SHP77 treated with DMSO at 0.1 percent for 48 hours (cell line): ENCODE results near the gene SLC34A1.
"Not testable (repeated sequence)": the region's sequence is repeated elsewhere in the genome, so short reads cannot be mapped to it uniquely, and the experiment has no call there.

Source experiments
- DNase-seq: peaks from one replicate; lab custom pipeline; 2025; lab: John Stamatoyannopoulos, UW

SLC34A1 gene

DNA sequence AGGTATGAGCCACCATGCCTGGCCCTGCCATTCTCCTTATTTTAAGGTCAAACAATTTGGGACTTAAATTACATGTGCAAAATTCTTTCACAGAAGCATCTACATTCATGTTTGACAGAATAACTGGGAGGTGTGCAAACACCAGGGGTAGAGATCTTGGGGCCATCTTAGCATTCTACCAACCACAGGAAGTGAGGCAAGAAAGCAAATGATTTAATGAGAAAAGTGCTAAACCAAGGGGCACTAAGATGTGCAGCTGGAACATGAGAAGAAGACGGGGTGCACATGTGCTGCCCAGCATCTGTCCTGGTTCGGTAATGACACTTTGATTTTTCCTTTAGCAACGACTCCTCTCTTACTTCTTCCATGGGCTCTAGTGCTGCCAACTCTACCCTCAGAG lies 26.3 kb downstream of the SLC34A1 start:
- no peak for DNase-seq

DNA sequence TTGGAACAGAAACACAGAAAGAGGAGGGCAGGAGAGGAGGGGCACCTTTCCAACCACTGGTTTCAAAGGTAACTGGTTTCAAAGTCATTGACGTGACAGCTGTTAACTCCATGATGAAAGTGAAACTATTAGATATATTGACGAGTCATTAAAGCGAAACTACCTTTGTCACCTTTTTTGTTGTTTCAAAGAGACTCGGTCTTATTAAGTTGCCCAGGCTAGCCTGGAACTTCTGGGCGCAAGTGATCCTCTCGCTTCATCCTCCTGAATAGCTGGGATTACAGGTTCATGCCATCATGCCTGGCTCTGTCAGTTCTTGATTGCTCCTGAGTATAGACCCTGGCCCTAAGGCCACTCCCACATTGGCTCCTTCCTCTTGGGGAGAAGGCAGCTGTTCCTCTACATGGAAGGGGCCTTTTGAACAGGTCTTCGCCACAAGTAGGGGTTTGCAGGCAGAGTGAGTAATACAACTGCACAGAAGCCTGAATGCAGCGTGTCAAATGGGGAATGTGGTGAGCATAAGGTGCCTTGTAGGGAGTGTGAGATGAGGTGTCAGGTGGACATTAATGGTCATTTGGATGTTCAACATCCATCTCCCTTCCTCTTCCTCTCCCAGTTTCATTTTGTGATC lies 28.5 kb downstream of the SLC34A1 start:
- DNase-seq, result no peak

GRCh38 chr5:177414481-177414880 lies 30.2 kb downstream of the SLC34A1 start:
- no peak for DNase-seq

- not testable (repeated sequence) for DNase-seq
These were observed 32.8 kb downstream of the SLC34A1 start for GRCh38 chr5:177417081-177417480.

GRCh38 chr5:177419046-177419445 lies 34.8 kb downstream of the SLC34A1 start:
- no peak for DNase-seq

DNA sequence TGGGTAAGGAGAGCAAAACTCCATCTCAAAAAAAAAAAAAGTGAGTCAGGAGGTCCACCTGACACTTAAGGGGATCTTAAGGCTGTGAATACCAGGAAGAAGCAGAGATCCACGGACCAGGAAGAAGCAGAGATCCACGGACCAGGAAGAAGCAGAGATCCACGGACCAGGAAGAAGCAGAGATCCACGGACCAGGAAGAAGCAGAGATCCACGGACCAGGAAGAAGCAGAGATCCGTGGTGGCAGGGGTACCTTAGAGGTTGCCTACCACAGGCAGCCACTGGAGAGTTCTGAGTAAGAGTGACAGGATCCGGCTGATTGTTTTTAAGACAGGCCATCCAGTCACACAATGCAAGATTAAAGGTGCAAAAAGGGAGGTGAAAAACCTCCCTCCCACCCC lies 36.2 kb downstream of the SLC34A1 start:
- not testable (repeated sequence) for DNase-seq

DNA sequence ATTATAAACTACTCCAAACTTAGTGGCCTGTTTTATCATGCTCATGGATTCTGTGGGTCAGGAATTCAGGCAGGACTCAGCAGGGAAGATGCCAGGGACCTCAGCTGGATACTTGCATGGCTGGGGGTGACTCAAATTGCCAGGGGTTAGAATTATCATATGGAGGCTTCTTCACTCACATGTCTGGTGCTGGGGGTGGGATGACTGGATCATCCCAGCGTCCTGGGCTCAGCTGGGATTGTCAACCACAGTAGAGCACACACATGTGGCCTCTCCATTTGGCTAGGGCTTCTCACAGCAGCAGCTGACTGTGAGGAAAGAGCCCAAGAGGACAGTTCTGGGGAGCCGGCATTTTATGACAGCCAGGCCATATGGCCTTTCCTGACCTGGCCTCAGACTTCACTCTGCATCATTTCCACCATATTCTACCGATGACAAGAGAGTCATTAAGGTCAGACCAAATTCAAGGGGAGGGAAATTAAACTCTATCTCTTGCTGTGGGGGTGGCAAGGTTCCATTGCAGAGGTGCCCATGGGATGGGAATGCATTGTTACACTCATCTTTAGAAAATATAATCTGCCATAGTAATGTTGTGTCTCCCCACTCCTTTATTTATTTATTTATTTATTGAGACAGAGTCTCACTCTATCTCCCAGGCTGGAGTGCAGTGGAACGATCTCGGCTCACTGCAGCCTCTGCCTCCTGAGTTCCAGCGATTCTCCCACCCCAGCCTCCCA lies 37.0 kb downstream of the SLC34A1 start:
- DNase-seq, result no peak

- DNase-seq, result no peak
These were observed 39.4 kb downstream of the SLC34A1 start for GRCh38 chr5:177423671-177424070.

DNA sequence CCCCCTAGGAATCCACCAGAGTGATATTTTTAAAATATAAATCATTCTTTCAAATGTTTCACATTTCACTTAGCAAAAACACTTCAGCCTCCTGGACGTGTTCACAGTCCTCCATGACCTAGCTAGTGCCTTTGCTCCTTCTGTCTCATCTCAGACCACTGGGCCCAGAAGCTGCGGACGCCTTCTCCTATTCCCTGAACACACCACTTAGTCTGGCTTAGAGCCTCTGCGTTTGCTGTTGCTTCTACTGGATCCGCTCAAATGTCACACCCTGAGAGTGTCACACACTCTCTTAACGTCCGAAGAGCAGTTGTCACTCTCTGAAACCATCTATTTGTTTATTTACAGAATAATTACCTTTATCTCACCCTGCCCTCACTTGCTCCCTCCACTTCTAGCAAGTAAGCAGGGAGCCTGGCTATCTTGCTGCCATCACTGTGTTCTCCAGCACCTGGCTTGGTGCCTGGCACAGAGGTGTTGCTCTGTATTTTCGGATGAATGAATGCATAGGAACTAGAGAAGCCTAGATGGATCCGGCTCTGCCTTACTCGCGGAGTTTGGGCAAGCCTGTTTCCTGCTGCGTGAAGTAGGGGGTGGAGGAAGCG lies 41.1 kb downstream of the SLC34A1 start:
- no peak for DNase-seq

- peak; percentile 100 for DNase-seq
These were observed 41.7 kb downstream of the SLC34A1 start for GRCh38 chr5:177425801-177426565.

- DNase-seq, result no peak
These were observed 42.5 kb downstream of the SLC34A1 start, which contains the start of gene GRK6 for GRCh38 chr5:177426566-177427210. Gene GRK6 (plus strand): TSS chr5:177426676. CDS start chr5:177426846, 170 bp downstream.

DNA sequence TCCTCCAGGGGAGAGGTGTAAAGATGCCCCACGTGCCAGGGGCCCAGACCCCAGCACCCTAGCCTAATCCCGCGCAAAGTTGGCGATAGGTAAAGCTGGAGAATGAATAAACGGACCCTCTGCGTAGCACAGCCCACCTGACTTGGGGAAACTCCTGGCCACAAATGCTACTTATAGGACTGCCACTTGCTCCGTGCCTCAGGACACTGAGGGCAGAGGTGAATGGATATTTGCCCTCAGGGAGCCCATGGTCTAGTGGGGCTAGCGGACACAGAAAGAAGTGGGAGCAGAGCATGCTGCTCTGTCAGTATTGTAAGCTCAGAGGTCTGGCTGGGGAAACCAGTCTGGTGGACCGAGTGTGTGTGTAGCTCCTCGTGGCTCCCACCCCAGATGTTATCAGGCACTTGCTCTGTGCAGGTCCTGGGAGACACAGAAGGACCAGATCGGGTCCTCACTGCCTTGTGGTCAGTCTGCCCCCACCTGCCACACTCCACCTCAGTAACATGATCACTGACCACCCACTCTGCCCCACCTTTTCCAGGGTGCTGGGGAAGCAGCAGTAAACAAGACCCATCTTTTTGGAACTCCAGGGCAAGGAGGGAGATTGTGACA lies 43.1 kb downstream of the SLC34A1 start:
- DNase-seq, result no peak

GRCh38 chr5:177427919-177428573 lies 43.8 kb downstream of the SLC34A1 start:
- no peak for DNase-seq

DNA sequence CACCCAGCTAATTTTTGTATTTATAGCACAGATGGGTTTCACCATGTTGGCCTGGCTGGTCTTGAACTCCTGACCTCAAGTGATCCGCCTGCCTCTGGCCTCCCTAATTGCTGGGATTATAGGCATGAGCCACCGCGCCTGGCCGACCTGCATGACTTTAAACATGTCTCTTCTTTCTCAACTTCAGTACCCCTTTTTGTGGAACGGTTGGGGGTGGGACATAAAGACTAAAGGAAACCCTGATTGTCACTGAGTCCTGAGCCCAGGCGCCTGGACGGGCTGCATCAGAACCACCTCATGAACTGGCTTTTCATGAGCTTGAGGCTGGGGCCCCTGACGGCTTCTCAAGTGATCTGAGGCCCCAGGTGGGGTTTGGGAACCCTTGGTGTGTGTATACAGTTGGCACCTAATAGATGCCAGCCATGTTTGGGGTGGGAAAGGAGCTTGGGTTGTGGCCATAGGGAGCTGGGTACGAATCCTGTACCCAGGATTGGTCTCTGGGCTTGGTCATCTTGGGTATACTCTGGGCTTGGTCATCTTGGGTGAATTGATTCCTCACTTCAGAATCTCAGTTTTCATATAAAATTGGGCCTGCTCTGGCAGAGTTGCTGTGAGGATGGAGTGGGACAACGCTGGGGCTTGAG lies 44.5 kb downstream of the SLC34A1 start:
- DNase-seq, result no peak

- no peak for DNase-seq
These were observed 45.2 kb downstream of the SLC34A1 start for GRCh38 chr5:177429248-177430040.

DNA sequence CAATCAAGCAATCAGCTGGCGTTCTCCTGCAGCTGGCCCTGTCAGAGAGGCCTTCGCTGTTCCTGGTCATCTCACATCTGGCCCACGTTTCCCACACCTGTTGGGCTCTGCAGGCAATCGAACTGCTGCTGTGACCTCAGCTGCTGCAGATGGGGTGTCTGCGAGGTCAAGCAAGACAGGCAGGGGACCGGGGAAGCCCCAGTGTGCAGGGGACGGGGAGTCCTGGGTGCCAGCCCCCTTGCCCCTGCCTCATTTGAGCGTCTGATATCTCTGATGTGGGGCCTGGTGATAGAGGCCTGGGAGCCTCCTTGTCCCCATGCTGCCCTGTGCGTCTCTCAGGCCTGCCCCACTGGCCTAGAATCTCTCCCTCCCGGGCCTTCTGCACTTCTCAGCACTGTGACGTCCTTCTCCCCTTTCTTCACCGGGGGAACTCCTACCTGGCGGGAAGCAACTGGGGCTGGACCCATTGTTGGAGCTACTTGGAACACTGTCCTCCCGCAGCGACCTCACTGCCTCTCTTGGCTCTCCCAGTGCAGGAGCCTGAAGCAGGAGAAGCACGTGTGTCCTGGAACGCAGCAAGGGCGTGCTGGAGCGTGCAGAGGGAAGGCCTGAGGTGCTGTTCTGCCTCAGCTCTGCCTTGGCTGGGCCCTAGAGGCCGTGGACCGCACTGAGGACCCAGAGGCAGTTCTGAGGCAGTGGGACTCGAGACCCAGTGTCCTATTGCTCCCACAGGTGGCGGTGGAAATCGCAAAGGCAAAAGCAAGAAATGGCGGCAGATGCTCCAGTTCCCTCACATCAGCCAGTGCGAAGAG lies 46.1 kb downstream of the SLC34A1 start:
- no peak for DNase-seq

DNA sequence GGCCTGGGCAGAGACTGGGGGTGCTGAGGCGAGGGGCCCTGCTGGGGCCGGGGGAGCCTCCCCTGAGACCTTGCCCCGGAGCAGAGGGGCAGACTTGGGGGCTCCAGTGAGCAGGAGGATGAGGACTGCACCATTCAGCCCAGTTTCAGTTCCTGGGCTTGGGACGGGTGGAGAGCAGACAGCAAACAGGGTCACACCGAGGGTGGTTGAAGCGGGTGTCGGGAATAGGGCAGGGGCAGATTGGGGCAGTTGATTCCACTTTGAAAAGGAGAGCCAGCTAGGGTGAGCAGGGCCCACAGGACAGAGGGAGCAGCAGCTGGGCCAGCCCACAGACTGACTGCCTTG lies 46.7 kb downstream of the SLC34A1 start:
- DNase-seq, result no peak

DNA sequence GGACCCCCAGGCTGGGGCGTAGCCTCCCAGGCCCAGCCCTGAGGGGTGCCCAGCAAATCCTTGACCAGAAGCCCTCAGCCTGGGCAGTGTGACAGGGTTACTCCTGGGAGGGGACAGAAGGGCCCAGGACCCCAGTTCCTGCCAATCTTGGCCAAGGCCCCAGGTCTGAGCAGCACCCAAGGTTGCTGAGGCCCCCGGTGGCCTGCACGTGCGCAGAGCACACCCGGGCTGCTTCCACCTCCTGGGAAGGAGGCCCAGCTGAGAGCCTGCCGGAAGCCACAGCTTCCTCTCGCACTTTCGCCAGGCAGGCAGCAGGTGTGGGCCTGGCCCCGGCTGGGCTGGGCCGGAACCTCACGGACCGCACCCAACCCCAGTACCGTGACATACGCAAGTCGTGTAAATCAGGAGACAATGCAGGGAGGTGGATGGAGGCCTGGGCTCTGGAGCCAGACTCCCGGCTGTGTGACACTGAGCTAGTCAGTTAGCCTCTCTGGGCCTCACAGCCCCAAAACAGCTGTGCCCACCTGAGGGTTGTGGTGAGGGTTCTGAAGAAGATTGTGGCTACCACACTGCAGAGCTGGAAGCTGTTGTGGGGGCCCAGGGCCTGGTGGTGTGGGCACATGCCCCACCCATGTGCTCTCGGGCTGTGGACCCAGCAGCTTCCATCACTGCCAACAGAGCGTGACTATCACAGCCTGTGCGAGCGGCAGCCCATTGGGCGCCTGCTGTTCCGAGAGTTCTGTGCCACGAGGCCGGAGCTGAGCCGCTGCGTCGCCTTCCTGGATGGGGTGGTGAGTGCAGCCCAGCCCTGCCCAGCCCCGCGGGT lies 47.3 kb downstream of the SLC34A1 start:
- no peak for DNase-seq
